Measurements from ENCODE around the gene AQP4. TPM values are rescaled to one million over a fixed set of nuclear protein-coding genes. Genes with fewer than 3 reads are reported as not detected.

Gene AQP4, protein sequence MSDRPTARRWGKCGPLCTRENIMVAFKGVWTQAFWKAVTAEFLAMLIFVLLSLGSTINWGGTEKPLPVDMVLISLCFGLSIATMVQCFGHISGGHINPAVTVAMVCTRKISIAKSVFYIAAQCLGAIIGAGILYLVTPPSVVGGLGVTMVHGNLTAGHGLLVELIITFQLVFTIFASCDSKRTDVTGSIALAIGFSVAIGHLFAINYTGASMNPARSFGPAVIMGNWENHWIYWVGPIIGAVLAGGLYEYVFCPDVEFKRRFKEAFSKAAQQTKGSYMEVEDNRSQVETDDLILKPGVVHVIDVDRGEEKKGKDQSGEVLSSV
- total RNA-seq: 0.14 TPM in 1 of 2 replicates, not detected in the other

DNA sequence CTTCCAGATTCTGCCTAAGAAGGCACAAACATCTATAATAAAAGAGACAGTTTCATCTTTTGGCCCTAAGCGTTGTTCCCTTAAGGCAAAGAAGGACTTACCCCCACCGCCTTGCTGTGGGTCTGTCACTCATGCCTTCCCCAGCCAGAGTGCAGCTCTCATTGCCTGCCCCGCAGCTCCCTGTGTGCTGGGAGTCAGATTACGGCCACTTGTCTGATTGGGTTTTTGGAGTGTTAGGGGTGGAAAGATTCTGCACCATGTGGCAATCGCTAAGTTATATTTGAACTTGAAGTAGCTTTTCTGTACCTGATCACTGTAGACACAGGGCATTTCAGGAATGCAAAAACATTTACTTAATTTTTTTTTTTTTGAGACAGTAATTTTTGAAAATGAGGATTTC lies at the start of gene AQP4:
Gene AQP4, minus strand, starts transcription at position 151 of the 400 bp plus-strand sequence. Its CDS starts 18 bp downstream, at position 133.

Data from nasal cavity respiratory epithelium epithelial cell of viscerocranial mucosa (primary cell).